Skin of body (tissue), 2 donors: Measurements from ENCODE around the gene ENTREP1. TPM values are rescaled to one million over a fixed set of nuclear protein-coding genes. Genes with fewer than 3 reads are reported as not detected.
"Not testable (repeated sequence)": the region's sequence is repeated elsewhere in the genome, so short reads cannot be mapped to it uniquely, and the experiment has no call there.

Experiments used
- DNase-seq: peaks from one replicate; lab custom pipeline; 2025; lab: John Stamatoyannopoulos, UW
- total RNA-seq: library from RNA; depleted of rRNA; stranded (reverse); fragments of >200 nt; gene quantifications from one replicate; pipeline ENCODE4 v1.2.3, GENCODE V29; 2014

Gene ENTREP1, protein sequence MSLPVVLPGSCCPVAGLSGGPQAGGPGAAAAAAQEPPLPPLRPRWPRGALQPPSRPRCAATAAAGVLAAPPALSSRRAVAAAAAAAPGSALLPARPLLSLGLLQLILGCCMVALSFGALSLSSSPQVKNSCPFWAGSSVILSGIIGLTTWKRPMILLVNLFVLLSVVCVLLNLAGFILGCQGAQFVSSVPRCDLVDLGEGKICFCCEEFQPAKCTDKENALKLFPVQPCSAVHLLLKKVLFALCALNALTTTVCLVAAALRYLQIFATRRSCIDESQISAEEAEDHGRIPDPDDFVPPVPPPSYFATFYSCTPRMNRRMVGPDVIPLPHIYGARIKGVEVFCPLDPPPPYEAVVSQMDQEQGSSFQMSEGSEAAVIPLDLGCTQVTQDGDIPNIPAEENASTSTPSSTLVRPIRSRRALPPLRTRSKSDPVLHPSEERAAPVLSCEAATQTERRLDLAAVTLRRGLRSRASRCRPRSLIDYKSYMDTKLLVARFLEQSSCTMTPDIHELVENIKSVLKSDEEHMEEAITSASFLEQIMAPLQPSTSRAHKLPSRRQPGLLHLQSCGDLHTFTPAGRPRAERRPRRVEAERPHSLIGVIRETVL
- 6.7 TPM for total RNA-seq

DNA sequence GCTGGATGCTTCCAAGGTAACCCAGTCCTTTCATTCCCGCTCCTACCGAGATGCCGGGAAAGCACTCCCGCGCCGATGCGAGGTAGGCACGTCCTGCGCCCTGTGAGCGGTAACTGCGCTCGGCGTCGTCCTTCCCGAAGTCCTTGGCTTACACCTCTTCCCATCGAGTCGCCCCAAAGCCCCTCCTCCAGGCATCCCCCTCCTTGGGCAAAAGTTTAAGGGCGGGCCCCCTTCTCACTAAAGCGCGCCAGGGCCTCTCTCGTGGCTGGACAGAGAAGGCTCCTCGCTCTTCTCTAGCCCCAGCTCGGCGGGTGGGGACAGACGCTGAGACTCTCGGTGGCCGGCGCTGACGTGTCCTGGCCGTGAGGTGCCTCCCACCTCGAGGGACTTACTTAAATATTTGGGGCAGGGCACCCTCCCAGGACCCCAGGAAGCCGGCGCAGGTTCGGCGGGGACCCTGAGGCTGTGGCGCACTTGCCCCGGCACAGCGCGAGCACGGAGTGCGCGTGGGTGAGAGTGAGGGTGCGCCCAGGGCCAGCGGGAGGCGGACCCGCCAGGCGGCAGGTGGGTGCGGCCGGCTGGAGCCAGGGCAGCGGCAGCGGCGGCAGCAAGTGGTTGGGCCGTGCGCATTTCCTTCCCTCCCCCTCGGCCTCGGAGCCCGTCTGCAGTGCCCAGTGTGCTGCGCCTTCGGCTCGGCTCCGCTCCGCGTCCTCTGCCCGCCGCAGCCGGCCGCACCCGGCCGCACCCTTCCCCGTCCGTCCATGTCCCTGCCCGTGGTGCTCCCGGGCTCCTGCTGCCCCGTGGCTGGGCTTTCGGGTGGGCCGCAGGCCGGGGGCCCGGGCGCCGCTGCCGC is at the start of gene ENTREP1:
Gene ENTREP1, plus strand, starts transcription at position 667 of the 853 bp plus-strand sequence. Its CDS starts 95 bp downstream, at position 762.
- no peak for DNase-seq

DNA sequence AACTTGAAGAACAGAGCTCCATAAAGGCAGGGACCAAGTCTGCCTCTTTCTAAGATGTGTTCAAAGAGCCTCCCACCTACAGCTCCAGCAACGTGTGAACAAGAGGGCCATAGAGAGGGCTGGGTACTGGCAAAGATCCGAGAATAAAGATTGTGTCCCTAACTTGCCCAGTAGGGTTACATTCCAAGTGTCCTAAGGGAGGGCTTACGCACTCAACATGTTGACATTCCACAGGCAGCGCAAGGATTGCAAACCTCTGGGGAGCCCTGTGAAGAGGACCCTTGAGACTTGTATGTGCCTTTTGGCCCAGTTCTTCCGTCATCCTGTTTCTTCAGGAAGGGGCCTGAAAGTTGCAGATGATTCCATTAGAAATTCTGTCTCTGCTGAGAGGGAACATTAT is 48.2 kb upstream of the ENTREP1 start:
- no peak for DNase-seq

DNA sequence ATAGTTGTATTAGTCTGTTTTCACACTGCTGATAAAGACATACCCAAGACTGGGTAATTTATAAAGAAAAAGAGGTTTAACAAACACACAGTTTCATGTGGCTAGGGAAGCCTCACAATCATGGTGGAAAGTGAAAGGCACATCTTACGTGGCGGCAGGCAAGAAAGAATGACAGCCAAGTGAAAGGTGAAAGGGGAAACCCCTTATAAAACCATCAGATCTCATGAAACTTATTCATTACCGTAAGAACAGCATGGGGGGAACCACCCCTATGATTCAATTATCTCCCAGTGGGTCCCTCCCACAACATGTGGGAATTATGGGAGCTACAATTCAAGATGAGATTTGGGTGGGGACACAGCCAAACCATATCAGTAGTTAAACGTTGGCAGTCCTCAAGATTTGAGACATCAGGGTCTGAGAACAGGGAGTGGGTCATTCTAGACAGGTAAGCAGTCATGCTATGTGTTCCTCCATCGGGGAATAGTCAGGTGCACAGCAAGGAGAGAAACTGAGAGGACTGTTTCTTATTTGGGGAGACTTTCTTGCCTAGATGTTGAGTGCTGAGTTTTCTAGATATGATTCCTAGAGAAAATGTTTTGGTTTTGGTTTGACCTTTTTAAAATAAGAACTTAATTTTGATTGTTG is 45.8 kb upstream of the ENTREP1 start:
- DNase-seq = no peak

DNA sequence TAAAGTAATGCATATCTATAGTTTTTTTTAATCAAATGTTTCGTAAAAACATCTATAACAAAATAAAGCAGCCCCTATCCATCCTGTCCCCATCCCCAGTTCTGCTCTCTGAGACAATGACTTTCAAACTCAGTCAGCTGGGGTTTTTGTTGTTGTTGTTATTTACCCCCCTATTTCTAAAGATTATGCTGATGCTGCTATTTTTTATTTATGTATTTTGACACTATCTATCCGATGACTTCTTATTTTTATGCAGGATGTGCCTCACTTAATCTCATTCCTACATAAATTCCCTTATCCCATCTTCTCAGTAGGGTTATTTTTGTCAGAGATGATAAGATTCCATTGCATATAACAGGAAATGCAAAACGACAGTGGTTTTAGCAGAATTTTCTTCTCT is 45.3 kb upstream of the ENTREP1 start:
- no peak for DNase-seq

DNA sequence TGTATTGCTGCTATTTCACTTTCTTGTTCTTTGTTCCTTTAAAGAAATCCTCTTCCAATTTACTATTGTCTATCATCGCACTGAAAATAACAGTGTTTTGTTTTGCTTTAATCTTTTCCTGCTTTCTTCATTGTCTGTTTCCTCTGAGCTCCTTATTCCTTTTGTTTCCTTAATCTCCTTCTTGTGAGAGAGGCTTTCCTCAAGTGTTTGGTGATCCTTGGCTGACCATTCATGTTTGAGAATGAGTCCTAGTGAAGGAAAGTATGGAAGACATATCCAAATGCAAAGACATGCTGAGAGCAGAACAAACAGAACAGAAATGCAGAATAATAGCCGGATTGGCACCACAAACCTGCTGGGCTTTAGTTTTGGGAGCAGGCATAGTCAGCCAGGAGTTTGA is 42.0 kb upstream of the ENTREP1 start:
- no peak for DNase-seq

DNA sequence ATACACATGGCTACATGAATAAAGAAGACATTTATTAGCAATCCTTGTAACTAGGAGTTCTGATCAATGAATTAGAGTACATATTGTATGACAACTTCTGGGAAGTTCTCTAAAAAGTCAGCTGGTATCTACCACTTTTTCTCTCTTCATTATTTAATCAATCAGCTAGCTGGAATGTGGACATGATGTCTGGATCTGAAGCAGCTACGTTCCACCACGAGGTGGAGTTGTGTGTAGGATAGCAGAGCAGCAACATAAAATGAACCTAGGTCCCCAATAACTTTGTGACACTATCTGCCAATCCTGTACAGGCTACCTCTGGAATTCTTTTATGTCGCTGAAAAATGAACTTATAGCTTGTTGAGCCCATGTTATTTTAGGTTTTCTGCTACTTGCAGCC is 32.9 kb upstream of the ENTREP1 start:
- DNase-seq = no peak

DNA sequence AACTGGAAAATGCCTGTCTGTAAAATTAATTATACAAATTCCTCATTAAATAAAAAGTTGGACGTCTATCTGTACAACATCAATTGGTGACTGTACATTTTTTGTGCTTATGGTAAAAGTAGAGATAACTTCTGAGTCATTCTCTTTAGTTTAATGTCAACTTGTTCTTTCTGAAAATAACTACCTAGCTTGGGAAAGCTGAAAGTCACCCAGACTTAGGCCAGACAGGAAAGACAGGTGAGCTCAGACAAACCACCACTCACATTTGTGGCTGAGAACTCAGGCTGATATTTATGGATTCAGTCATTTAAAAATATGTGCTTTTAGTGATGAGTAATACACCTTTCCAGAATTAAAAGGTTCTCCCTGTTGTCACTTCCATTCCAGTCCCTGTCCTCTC is 31.9 kb upstream of the ENTREP1 start:
- no peak for DNase-seq

DNA sequence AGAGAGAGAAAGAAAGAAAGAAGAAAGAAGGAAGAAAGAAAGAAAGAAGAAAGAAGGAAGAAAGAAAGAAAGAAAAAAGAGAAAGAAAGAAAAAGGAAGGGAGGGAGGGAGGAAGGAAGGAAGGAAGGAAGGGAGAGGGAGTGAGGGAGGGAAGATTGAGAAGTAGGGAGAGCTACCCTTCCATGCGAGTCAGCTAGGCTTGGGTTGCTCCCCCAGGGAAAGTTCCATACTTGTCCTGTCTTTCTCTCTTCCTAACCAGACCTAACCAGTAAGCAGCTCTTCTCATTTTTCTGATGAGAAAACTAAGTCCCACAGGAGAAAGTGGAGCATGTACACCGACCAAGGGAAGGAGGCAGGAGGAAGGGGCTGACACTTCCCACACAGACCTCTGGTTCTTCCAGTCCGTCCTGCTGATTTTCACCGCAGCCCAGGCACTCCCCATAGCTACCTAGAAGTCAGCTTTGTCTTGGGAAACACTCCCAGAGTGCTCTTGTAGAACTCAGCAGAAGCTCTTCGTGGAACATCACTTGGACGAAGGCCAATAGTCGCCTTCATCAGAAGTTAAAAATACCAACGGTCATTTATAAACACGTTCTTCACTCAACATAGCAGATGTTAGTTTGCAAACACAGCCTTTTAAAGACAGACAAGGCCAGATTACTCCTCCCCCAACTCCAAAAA is 29.0 kb upstream of the ENTREP1 start:
- no peak for DNase-seq

DNA sequence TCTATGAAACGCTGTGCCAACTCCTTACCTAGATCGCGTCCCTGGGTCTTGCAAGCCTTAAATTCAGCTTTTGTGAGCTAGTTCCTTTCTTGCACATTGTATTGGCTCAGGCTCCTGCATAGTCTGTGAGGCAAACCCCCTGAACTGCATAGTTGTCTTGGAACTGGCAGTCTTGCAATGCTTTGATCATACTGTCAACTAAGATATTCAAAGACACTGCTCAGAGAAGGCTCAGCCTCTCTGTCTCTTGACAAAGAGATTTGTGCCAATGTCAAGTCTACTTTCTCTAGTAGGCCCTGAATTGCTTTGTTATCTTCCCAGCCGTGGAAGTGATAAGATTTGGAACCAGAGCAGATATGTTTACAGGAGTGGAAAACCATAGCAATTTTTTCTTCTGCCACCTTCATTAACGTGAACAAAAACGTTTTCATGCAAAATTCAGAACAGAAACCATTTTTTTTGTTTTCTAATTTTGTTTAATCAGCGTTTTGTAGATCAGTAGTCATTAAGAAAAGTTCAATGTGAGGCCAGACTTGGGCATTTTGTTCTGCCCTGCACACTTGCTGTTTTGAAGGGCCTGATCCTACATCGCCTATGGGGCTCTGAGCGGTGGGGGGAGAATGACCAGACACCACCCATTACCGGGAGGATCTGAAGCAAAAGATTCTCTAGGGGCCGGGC is 27.6 kb upstream of the ENTREP1 start:
- no peak for DNase-seq

DNA sequence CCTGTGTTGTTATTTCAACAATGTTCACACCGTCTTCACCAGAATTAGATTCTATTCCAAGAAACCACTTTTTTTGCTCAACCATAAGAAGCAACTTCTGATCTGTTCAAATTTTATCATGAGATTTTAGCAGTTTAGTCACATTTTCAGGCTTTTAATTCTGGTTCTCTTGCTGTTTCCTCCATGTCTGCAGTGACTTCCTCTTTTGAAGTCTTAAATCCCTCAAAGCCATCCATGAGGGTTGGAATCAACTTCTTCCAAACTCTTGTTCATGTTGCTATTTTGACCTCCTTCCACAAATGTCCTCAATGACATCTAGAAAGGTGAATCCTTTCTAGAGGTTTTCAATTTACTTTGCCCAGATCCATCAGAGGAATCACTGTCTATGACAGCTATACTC is 25.7 kb upstream of the ENTREP1 start:
- DNase-seq = no peak

DNA sequence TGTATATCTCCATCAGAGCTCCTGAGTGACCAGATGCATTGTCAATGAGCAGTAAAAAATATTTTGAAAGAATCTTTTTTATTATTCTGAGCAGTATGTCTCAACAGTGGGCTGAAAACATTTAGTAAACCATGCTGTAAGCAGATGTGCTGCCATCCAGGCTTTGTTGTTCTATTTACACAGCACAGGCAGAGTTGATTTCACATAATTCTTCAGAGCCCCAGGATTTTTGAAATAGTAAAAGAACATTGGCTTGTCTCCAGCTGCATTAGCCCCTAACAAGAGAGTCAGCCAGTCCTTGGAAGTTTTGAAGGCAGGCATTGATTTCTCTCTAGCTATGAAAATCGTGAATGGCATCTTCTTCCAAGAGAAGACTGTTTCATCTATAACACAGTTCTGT is 25.2 kb upstream of the ENTREP1 start:
- DNase-seq = peak; percentile 30

DNA sequence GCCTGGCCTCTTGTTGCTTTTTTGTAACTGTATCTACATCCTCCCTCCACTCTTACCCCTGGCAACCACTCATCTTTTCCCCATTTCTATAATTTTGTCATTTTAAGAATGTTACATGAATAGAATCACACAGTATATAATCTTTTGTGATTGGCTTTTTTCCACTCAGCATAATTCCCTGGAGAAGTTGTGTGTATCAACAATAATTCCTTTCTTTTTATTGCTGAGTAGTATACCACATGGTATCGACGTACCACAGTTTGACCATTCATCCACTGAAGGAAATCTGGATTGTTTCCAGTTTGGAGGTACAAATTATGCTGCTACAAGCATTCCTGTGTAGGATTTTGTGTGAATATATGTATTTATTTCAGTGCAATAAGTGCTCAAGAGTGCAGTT is 21.7 kb upstream of the ENTREP1 start:
- no peak for DNase-seq

DNA sequence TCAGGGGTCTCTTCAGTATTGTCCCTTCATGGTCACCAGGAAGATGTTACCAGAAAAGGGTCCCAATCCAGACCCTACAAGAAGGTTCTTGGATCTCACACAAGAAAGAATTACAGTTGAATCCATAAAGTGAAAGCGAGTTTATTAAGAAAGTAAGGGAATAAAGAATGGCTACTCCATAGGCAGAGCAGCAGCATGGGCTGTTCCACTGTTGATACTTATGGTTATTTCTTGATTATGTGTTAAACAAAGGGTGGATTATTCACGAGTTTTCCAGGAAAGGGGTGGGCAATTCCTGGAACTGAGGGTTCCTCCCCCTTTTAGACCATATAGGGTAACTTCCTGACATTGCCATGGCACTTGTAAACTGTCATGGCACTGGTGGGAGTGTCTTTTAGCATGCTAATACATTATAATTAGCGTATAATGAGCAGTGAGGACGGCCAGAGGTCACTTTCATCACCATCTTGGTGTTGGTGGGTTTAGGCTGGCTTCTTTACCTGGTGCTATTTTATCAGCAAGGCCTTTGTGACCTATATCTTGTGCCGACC is 18.0 kb upstream of the ENTREP1 start:
- DNase-seq = not testable (repeated sequence)

DNA sequence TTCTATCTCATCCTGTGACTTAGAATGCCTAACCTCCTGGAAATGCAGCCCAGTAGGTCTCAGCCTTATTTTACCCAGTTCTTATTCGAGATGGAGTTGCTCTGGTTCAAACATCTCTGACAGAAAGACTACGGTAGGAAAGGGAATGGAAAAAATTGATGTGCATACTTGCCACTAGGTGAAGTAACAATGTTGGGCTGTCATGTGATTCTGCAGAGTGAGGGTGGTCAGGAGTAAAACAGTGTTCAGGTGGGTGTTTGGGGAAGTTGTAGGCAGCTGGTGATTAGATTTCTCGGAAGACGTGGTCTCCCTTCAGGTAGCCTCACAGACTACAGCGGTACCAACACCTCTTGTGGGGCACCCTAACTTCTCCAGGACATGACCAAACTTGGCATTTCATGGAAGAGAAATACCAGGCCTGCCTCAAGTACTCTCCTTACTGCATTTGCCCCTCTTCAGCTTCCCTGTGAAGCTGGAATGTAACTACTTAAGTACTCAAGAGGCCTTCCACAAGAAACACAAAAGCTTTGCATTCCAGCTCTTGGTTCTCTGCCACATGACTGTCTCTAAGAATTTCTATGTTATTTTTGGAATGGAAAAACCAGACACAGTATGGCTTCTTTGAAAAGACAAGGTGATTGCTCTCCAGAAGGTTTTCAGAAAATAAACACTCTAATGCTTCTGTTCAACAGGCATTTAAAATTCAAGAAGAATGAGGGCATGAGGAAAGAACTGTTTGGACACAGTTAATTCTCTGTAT is 17.4 kb upstream of the ENTREP1 start:
- DNase-seq = peak; percentile 50

DNA sequence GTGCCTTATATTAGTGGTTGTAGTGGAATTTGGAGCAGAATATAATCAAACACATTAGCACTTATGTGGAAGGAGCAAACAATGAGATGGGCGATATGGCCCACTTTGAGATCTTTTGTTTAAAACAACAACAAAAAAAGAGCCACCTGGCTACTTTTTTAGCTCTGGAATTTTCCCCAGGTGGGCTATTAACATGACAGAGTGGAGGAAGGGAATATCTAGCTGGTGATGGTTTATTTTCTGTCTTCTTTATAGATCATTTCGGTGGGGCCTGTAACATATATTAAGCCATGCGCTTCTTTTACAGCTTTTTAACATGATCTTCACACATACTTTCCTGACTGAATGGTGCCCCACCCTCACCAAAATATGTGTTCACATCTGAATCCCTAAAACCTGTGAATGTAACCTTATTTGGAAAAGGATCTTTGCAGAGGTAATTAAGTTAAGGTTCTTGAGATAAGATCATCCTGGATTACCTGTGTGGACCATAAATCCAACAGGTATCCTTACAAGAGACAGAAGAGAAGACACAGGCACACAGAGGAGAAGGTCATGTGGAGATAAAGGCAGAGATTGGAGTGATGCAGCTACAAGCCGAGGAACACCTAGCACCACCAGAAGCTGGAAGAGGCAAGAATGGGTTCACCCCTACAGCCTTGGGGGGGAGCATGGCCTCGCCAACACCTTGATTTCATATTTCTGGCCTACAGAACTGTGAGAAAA is 16.6 kb upstream of the ENTREP1 start:
- no peak for DNase-seq

DNA sequence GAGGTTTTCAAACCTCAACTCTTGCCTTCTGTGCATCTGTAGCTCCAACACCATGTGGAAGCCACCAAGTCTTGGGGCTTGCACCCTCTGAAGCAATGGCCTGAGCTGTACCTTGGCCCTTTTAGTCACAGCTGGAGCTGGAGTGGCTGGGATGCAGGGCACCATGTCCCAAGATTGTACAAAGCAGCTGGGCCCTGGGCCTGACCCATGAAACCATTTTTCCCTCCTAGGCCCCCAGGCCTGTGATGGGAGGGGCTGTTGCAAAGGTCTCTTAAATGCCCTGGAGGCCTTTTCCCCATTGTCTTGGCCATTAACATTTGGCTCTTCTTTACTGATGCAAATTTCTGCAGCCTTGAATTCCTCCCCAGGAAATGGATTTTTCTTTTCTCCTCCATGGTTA is 11.8 kb upstream of the ENTREP1 start:
- DNase-seq = no peak

DNA sequence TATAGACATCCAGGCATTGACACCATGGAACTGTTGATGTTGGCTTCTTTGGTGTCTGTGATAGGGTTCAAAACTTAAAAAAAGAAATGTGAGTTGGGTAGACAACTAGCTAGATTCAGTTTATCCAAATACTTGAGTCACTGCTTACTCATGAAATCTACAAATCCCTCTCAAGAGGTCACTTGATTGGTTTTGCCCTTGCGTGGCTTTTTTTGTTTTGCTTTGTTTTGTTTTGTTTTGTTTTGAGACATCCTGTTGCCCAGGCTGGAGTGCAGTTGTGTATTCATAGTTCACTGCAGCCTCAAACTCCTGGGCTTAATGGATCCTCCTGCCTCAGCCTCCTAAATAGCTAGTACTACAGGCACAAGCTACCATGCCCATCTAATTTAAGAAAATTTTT is 10.5 kb upstream of the ENTREP1 start:
- DNase-seq = no peak

DNA sequence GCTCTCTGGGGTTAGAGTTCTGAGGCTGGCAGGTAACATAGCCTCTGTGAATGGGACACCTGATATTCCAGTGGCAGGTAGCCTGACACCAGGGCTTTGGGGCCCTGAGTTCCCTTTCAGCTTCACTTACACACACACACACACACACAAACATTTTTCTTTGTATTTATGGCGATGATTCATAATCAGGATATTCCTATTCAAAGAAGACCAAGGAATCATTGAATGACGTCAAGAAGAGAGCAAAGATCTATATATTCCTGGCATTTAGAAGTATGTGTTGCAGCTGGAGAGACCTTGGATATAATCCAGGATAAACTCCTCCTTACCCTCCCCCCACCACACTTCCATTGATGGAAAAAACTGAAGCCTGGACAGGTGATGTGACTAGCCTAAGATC is 7.9 kb upstream of the ENTREP1 start:
- no peak for DNase-seq

DNA sequence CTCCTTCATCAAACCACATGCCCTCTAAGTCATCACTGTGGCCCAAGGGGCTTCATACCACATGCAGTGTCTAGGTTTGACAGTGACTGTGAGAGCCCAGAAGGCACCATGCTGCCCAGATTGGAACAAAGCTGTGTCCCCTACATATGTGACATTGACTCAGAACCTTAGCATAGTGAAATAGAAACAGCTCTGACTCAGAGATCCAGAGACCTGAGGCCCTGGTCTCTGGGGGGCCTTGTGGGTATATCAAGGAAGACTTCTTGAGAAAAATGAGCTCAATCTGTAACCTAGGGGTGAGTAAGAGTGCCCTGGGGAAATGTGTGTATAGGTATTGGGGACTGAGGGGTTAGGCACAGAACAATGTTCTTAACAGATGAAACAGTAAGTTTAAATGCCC is 7.1 kb upstream of the ENTREP1 start:
- DNase-seq = no peak
